ENCODE measurements around the gene PRKG1.
"Not testable (repeated sequence)": the region's sequence is repeated elsewhere in the genome, so short reads cannot be mapped to it uniquely, and the experiment has no call there.

PRKG1 gene

GRCh38 chr10:51433949-51434475, 359.7 kb downstream of the PRKG1 start:
- Histone ChIP-seq H4K8ac (ENCODE audit: low read depth, low read length) (no peak overlapping the region), H3K36me3 (ENCODE audit: control insufficient read depth, insufficient read depth, low read length) (no peaks in the 10 kb centered on the region), H3K4me3 (ENCODE audit: low read length) (no peak overlapping the region), H3K79me2 (ENCODE audit: control insufficient read depth, insufficient read depth, low read length) (no peaks in the 10 kb centered on the region), H3K4ac (ENCODE audit: low read depth, low read length) (no peak overlapping the region), H2BK5ac (ENCODE audit: low read length) (no peak overlapping the region), H2BK120ac (ENCODE audit: low read depth, low read length) (no peak overlapping the region), H2AK5ac (ENCODE audit: low read length) (no peak overlapping the region), H3K4me2 (ENCODE audit: low read length) (no peak overlapping the region), H3K23ac (ENCODE audit: low read length) (no peak overlapping the region), H3K27me3 (ENCODE audit: insufficient read depth, low read length, poor library complexity) (no peaks in the 10 kb centered on the region), H3K79me1 (ENCODE audit: low read length) (no peaks in the 10 kb centered on the region), H3K18ac (ENCODE audit: low read length) (no peak overlapping the region), H4K5ac (ENCODE audit: low read length) (no peak overlapping the region), H3K27ac (ENCODE audit: low read depth, low read length) (no peak overlapping the region), H2BK15ac (replicated peaks; ENCODE audit: low read depth) (no peak overlapping the region), H3K56ac (ENCODE audit: low read length) (no peak overlapping the region), H3K4me1 (ENCODE audit: control insufficient read depth, low read depth, low read length) (no peaks in the 10 kb centered on the region), H3K9ac (ENCODE audit: low read length) (no peak overlapping the region)
- no peak for DNase-seq
- no CpG with 5 or more reads among the region's 4 CpGs for WGBS (ENCODE audit: extremely low coverage, insufficient coverage, low lambda C conversion rate)

DNA sequence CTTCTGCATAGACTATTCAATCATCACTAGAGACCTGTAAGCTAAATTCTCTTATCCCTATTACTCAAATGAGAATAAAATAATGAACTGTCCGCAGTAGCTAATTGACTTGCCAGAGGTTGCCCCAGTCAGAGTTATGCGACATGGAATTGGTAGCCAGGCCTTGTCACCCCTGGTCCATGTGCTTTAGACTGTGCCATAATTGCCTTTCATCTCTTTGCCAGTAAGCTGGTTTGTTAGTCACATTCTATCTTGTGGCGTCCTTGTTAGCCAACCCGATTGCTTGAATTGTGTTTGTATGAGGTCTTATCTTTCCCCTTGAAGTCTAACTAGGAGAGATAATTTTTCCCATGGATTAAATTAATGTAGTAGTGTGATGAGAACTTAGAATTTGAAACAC, 362.5 kb downstream of the PRKG1 start:
- Histone ChIP-seq H2BK120ac (ENCODE audit: low read depth, low read length) (no peak overlapping the region), H3K27ac (ENCODE audit: low read depth, low read length) (no peak overlapping the region), H3K4ac (ENCODE audit: low read depth, low read length) (no peak overlapping the region), H3K79me2 (ENCODE audit: control insufficient read depth, insufficient read depth, low read length) (no peaks in the 10 kb centered on the region), H3K4me3 (ENCODE audit: low read length) (no peak overlapping the region), H2BK5ac (ENCODE audit: low read length) (no peak overlapping the region), H3K4me2 (ENCODE audit: low read length) (no peak overlapping the region), H3K27me3 (ENCODE audit: insufficient read depth, low read length, poor library complexity) (no peaks in the 10 kb centered on the region), H3K56ac (ENCODE audit: low read length) (no peak overlapping the region), H4K8ac (ENCODE audit: low read depth, low read length) (no peak overlapping the region), H3K79me1 (ENCODE audit: low read length) (no peaks in the 10 kb centered on the region), H2BK15ac (replicated peaks; ENCODE audit: low read depth) (no peak overlapping the region), H2AK5ac (ENCODE audit: low read length) (no peak overlapping the region), H3K18ac (ENCODE audit: low read length) (no peak overlapping the region), H3K36me3 (ENCODE audit: control insufficient read depth, insufficient read depth, low read length) (no peaks in the 10 kb centered on the region), H3K23ac (ENCODE audit: low read length) (no peak overlapping the region), H3K4me1 (ENCODE audit: control insufficient read depth, low read depth, low read length) (no peaks in the 10 kb centered on the region), H4K5ac (ENCODE audit: low read length) (no peak overlapping the region), H3K9ac (ENCODE audit: low read length) (no peak overlapping the region)
- WGBS (ENCODE audit: extremely low coverage, insufficient coverage, low lambda C conversion rate): no CpG with 5 or more reads among the region's 4 CpGs
- DNase-seq: no peak

DNA sequence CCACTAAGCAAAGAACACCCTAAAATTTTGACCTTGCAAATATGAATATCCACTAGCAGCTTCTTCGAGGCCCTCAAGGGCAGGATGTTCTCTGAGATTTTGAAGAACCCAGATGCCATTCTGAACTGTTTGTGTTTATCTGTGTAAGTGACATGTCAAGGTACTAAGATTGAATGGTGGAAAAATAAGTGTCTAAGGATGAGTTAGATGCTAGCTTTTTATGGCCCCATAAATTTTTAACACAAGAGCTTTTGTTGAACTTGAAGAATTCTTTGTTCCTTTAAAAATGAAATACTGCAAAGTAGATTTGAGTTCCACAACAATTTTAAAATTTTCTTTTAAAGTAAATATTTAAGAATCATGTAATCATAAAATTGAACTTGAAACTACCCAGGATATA, 365.4 kb downstream of the PRKG1 start:
- no peaks in the 10 kb centered on the region for H3K36me3 ChIP-seq (ENCODE audit: control insufficient read depth, insufficient read depth, low read length)
- WGBS (ENCODE audit: extremely low coverage, insufficient coverage, low lambda C conversion rate): no CpG with 5 or more reads among the region's 1 CpG

GRCh38 chr10:51445588-51445987, 371.3 kb downstream of the PRKG1 start:
- Histone ChIP-seq H2BK5ac (ENCODE audit: low read length) (no peak overlapping the region), H2BK120ac (ENCODE audit: low read depth, low read length) (no peak overlapping the region), H3K36me3 (ENCODE audit: control insufficient read depth, insufficient read depth, low read length) (no peaks in the 10 kb centered on the region), H4K8ac (ENCODE audit: low read depth, low read length) (no peak overlapping the region), H3K27me3 (ENCODE audit: insufficient read depth, low read length, poor library complexity) (no peaks in the 10 kb centered on the region), H3K27ac (ENCODE audit: low read depth, low read length) (no peak overlapping the region), H3K4me1 (ENCODE audit: control insufficient read depth, low read depth, low read length) (no peaks in the 10 kb centered on the region), H3K4me2 (ENCODE audit: low read length) (no peak overlapping the region), H3K4ac (ENCODE audit: low read depth, low read length) (no peak overlapping the region), H3K23ac (ENCODE audit: low read length) (no peak overlapping the region), H3K79me1 (ENCODE audit: low read length) (no peaks in the 10 kb centered on the region), H3K18ac (ENCODE audit: low read length) (no peak overlapping the region), H3K9ac (ENCODE audit: low read length) (no peak overlapping the region), H3K4me3 (ENCODE audit: low read length) (no peak overlapping the region), H2BK15ac (replicated peaks; ENCODE audit: low read depth) (no peak overlapping the region), H3K79me2 (ENCODE audit: control insufficient read depth, insufficient read depth, low read length) (no peaks in the 10 kb centered on the region), H4K5ac (ENCODE audit: low read length) (no peak overlapping the region), H2AK5ac (ENCODE audit: low read length) (no peak overlapping the region), H3K56ac (ENCODE audit: low read length) (no peak overlapping the region)
- 100% methylated on average over 1 of the region's 3 CpGs for WGBS (ENCODE audit: extremely low coverage, insufficient coverage, low lambda C conversion rate)
- DNase-seq: no peak

More for the DNA sequence above, 365.4 kb downstream of the PRKG1 start:
- no peak overlapping the region for H3K4me2 ChIP-seq (ENCODE audit: low read length)
- H3K23ac ChIP-seq (ENCODE audit: low read length): no peak overlapping the region
- no peak overlapping the region for H2BK5ac ChIP-seq (ENCODE audit: low read length)
- H3K79me2 ChIP-seq (ENCODE audit: control insufficient read depth, insufficient read depth, low read length): no peaks in the 10 kb centered on the region
- H3K56ac ChIP-seq (ENCODE audit: low read length): no peak overlapping the region
- H3K27me3 ChIP-seq (ENCODE audit: insufficient read depth, low read length, poor library complexity): no peaks in the 10 kb centered on the region
- no peak for DNase-seq
- no peak overlapping the region for H3K18ac ChIP-seq (ENCODE audit: low read length)
- no peak overlapping the region for H2BK15ac ChIP-seq (replicated peaks; ENCODE audit: low read depth)
- H4K8ac ChIP-seq (ENCODE audit: low read depth, low read length): no peak overlapping the region
- H3K4me1 ChIP-seq (ENCODE audit: control insufficient read depth, low read depth, low read length): no peaks in the 10 kb centered on the region
- no peak overlapping the region for H3K9ac ChIP-seq (ENCODE audit: low read length)
- no peak overlapping the region for H3K27ac ChIP-seq (ENCODE audit: low read depth, low read length)
- H3K4me3 ChIP-seq (ENCODE audit: low read length): no peak overlapping the region
- no peak overlapping the region for H3K4ac ChIP-seq (ENCODE audit: low read depth, low read length)
- no peak overlapping the region for H4K5ac ChIP-seq (ENCODE audit: low read length)
- H3K79me1 ChIP-seq (ENCODE audit: low read length): no peaks in the 10 kb centered on the region
- no peak overlapping the region for H2AK5ac ChIP-seq (ENCODE audit: low read length)
- H2BK120ac ChIP-seq (ENCODE audit: low read depth, low read length): no peak overlapping the region

- Histone ChIP-seq H3K4me3 (ENCODE audit: low read length) (no peak overlapping the region), H2AK5ac (ENCODE audit: low read length) (no peak overlapping the region), H4K5ac (ENCODE audit: low read length) (no peak overlapping the region), H2BK15ac (replicated peaks; ENCODE audit: low read depth) (no peak overlapping the region), H3K18ac (ENCODE audit: low read length) (no peak overlapping the region), H2BK5ac (ENCODE audit: low read length) (no peak overlapping the region), H3K56ac (ENCODE audit: low read length) (no peak overlapping the region), H2BK120ac (ENCODE audit: low read depth, low read length) (no peak overlapping the region), H4K8ac (ENCODE audit: low read depth, low read length) (no peak overlapping the region), H3K27ac (ENCODE audit: low read depth, low read length) (no peak overlapping the region), H3K27me3 (ENCODE audit: insufficient read depth, low read length, poor library complexity) (no peaks in the 10 kb centered on the region), H3K4me2 (ENCODE audit: low read length) (no peak overlapping the region), H3K79me1 (ENCODE audit: low read length) (no peaks in the 10 kb centered on the region), H3K23ac (ENCODE audit: low read length) (no peak overlapping the region), H3K36me3 (ENCODE audit: control insufficient read depth, insufficient read depth, low read length) (no peaks in the 10 kb centered on the region), H3K4ac (ENCODE audit: low read depth, low read length) (no peak overlapping the region), H3K4me1 (ENCODE audit: control insufficient read depth, low read depth, low read length) (no peaks in the 10 kb centered on the region), H3K79me2 (ENCODE audit: control insufficient read depth, insufficient read depth, low read length) (no peaks in the 10 kb centered on the region), H3K9ac (ENCODE audit: low read length) (no peak overlapping the region)
- no peak for DNase-seq
- no CpG with 5 or more reads among the region's 1 CpG for WGBS (ENCODE audit: extremely low coverage, insufficient coverage, low lambda C conversion rate)
Observed at GRCh38 chr10:51447119-51447518, 372.8 kb downstream of the PRKG1 start.

DNA sequence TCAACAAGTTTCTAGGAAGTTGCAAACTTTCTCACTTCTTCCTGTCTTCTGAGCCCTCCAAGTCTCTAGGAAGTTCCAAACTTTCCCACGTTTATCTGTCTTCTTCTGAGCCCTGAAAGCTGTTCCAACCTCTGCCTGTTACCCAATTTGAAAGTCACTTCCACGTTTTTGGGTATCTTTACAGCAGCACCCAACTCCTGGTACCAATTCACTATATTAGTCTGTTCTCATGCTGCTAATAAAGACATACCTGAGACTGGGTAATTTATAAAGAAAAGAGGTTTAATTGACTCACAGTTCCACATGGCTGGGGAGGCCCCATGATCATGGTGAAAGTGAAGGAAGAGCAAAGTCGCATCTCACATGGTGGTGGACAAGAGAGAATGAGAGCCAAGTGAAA, 381.5 kb downstream of the PRKG1 start:
- not testable (repeated sequence) for H3K79me2 ChIP-seq (ENCODE audit: control insufficient read depth, insufficient read depth, low read length); H2BK120ac ChIP-seq (ENCODE audit: low read depth, low read length); H3K4ac ChIP-seq (ENCODE audit: low read depth, low read length); H3K27me3 ChIP-seq (ENCODE audit: insufficient read depth, low read length, poor library complexity); H4K5ac ChIP-seq (ENCODE audit: low read length); H3K79me1 ChIP-seq (ENCODE audit: low read length); H3K4me2 ChIP-seq (ENCODE audit: low read length); H3K56ac ChIP-seq (ENCODE audit: low read length); H3K23ac ChIP-seq (ENCODE audit: low read length); DNase-seq; H3K9ac ChIP-seq (ENCODE audit: low read length); H3K36me3 ChIP-seq (ENCODE audit: control insufficient read depth, insufficient read depth, low read length); H3K4me3 ChIP-seq (ENCODE audit: low read length); H3K27ac ChIP-seq (ENCODE audit: low read depth, low read length); H4K8ac ChIP-seq (ENCODE audit: low read depth, low read length); H2BK5ac ChIP-seq (ENCODE audit: low read length); H3K18ac ChIP-seq (ENCODE audit: low read length); H2AK5ac ChIP-seq (ENCODE audit: low read length); H3K4me1 ChIP-seq (ENCODE audit: control insufficient read depth, low read depth, low read length); H2BK15ac ChIP-seq (replicated peaks; ENCODE audit: low read depth)
- WGBS (ENCODE audit: extremely low coverage, insufficient coverage, low lambda C conversion rate): no CpG with 5 or more reads among the region's 3 CpGs
